A673 (cell line): ENCODE data around the gene NAE1.

Experiments used
- EZH2 ChIP-seq: fragments of 200-600 bp; sonication (generic); IDR thresholded peaks from 2 replicates; pipeline ENCODE4 v1.6.1; 2017; ENCODE audit warnings: borderline replicate concordance, low read depth, mild to moderate bottlenecking, mixed read lengths, antibody characterized with exemption, low read length; ENCODE audit not compliant: poor library complexity, severe bottlenecking
- TF ChIP-seq, protein P1 (sequence below): fragments of 300-800, 200-600 bp; sonication (generic); conservative IDR thresholded peaks from 2 replicates; pipeline ENCODE4 v1.5.1; 2017; ENCODE audit warnings: low read depth, mild to moderate bottlenecking, antibody characterized with exemption, low read length, moderate library complexity, mixed read lengths

DNA sequence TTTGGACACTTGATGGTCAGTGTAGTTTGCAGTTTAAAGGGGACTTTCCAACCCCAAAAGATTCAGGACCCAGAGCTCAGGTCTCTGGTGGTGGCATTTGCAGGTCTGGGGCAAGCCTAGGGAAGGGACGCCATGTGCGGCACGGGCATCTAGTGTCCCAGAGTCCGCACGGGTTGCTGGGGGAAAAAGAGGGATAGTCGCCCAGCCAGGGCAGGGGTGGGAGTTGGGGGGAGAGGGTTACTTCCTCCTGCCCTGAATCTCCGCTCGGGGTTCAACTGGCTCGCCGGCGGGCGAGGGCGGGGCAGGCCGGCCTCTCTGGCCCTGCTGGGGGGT lies 13.2 kb upstream of the NAE1 start:
- TF ChIP-seq, protein P1, sequence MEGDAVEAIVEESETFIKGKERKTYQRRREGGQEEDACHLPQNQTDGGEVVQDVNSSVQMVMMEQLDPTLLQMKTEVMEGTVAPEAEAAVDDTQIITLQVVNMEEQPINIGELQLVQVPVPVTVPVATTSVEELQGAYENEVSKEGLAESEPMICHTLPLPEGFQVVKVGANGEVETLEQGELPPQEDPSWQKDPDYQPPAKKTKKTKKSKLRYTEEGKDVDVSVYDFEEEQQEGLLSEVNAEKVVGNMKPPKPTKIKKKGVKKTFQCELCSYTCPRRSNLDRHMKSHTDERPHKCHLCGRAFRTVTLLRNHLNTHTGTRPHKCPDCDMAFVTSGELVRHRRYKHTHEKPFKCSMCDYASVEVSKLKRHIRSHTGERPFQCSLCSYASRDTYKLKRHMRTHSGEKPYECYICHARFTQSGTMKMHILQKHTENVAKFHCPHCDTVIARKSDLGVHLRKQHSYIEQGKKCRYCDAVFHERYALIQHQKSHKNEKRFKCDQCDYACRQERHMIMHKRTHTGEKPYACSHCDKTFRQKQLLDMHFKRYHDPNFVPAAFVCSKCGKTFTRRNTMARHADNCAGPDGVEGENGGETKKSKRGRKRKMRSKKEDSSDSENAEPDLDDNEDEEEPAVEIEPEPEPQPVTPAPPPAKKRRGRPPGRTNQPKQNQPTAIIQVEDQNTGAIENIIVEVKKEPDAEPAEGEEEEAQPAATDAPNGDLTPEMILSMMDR = no peak
- no peak for TF ChIP-seq EZH2
